Brain microvascular endothelial cell (primary cell): Measurements from ENCODE around the gene RNF180.

Experiments used
- DNase-seq: peaks from one replicate; pipeline ENCODE4 v3.0.0-alpha.2; 2020
- H3K27ac ChIP-seq: fragments of 250-450 bp; sonication (Bioruptor Pico); 2 replicates; pipeline ENCODE4 v1.5.1; 2020; ENCODE audit warnings: mild to moderate bottlenecking, moderate library complexity
- H3K27me3 ChIP-seq: fragments of 250-450 bp; sonication (Bioruptor Pico); replicated peaks from 2 replicates; pipeline ENCODE4 v1.5.1; 2020; ENCODE audit warnings: mild to moderate bottlenecking
- H3K36me3 ChIP-seq: fragments of 250-450 bp; sonication (Bioruptor Pico); replicated peaks from 2 replicates; pipeline ENCODE4 v1.5.1; 2020; ENCODE audit warnings: mild to moderate bottlenecking
- H3K4me3 ChIP-seq: 2 replicates; pipeline ENCODE4 v1.5.1; 2011; ENCODE audit warnings: low read depth, mild to moderate bottlenecking, control low read depth, low read length, moderate library complexity
- CTCF ChIP-seq: IDR thresholded peaks from 2 replicates; pipeline ENCODE4 v1.5.1; 2011; ENCODE audit warnings: low read depth, mild to moderate bottlenecking, moderate library complexity, low read length, control low read depth, inconsistent platforms; ENCODE audit errors: missing control alignments
- in situ Hi-C: cut with HindIII; loops from 2 replicates; pipeline ENCODE4 v1.10.0; 2017; ENCODE audit warnings: low sequenced_read_pairs, low pct_ligation_motif_present

Gene RNF180

GRCh38 chr5:64333886-64334285, 168.2 kb downstream of the RNF180 start:
- H3K27ac ChIP-seq: no peak overlapping the region

GRCh38 chr5:64339769-64340168, 174.1 kb downstream of the RNF180 start:
- in situ Hi-C loops: no loop called here
- H3K27ac ChIP-seq: no peak overlapping the region

More at GRCh38 chr5:64333886-64334285, 168.2 kb downstream of the RNF180 start:
- no peaks in the 10 kb centered on the region for H3K27me3 ChIP-seq
- no peak for DNase-seq
- H3K4me3 ChIP-seq: no peak overlapping the region
- H3K36me3 ChIP-seq: no peaks in the 10 kb centered on the region
- no peak for TF ChIP-seq CTCF
- in situ Hi-C loops: no loop called here

GRCh38 chr5:64340293-64340692, 174.7 kb downstream of the RNF180 start:
- in situ Hi-C loops: no loop called here
- DNase-seq: no peak
- no peak for TF ChIP-seq CTCF

More at GRCh38 chr5:64339769-64340168, 174.1 kb downstream of the RNF180 start:
- no peak for TF ChIP-seq CTCF
- no peak for DNase-seq
- Histone ChIP-seq H3K4me3 (no peak overlapping the region), H3K36me3 (no peaks in the 10 kb centered on the region), H3K27me3 (no peaks in the 10 kb centered on the region)

GRCh38 chr5:64341340-64341739, 175.7 kb downstream of the RNF180 start:
- TF ChIP-seq CTCF: no peak
- H3K27me3 ChIP-seq: no peaks in the 10 kb centered on the region
- DNase-seq: no peak
- H3K36me3 ChIP-seq: no peaks in the 10 kb centered on the region
- no peak overlapping the region for H3K27ac ChIP-seq
- in situ Hi-C loops: no loop called here
- H3K4me3 ChIP-seq: no peak overlapping the region

More at GRCh38 chr5:64340293-64340692, 174.7 kb downstream of the RNF180 start:
- Histone ChIP-seq H3K4me3 (no peak overlapping the region), H3K36me3 (no peaks in the 10 kb centered on the region), H3K27me3 (no peaks in the 10 kb centered on the region), H3K27ac (no peak overlapping the region)

- DNase-seq: no peak
- in situ Hi-C loops: no loop called here
- no peak for TF ChIP-seq CTCF
- Histone ChIP-seq H3K4me3 (no peak overlapping the region), H3K27ac (no peak overlapping the region), H3K36me3 (no peaks in the 10 kb centered on the region), H3K27me3 (no peaks in the 10 kb centered on the region)
Measured at GRCh38 chr5:64344501-64344900, 178.9 kb downstream of the RNF180 start.

- no peaks in the 10 kb centered on the region for H3K36me3 ChIP-seq
- H3K27ac ChIP-seq: no peak overlapping the region
- no peaks in the 10 kb centered on the region for H3K27me3 ChIP-seq
- TF ChIP-seq CTCF: no peak
- in situ Hi-C loops: no loop called here
- no peak overlapping the region for H3K4me3 ChIP-seq
- DNase-seq: peak; percentile 12
Measured at GRCh38 chr5:64347309-64347708, 181.7 kb downstream of the RNF180 start.
